ENCODE measurements around the gene GPR85. TPM values are rescaled to one million over a fixed set of nuclear protein-coding genes. Genes with fewer than 3 reads are reported as not detected.

Gene GPR85
- total and polyA plus RNA-seq, 4 donors: 0.13 to 1.7 (median 0.42) TPM

DNA sequence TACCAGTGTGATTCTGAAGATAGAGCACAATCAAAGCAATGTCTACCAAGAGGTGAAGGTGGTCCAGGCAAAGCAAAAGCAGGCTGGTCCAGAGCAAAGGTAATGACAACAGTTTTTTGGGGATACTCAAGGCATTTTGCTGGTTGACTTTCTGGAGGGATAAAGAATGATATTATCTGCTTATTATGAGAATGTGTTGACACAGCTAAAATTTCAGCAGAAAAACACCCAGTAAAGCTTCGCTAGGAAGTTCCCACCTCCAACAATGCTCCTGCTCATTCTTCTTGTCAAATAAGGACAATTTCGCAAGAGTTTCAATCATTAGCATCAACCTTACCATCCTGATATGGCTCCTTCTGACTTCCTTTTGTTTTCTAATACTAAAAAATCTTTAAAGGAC, 24.1 kb downstream of the GPR85 start (continued):
- no peak for TF ChIP-seq ZBTB33 (IDR thresholded peaks at IDR 0.05)
- no peak for TF ChIP-seq TAF1 (conservative IDR thresholded peaks at IDR 0.05)
- TF ChIP-seq, protein P1, sequence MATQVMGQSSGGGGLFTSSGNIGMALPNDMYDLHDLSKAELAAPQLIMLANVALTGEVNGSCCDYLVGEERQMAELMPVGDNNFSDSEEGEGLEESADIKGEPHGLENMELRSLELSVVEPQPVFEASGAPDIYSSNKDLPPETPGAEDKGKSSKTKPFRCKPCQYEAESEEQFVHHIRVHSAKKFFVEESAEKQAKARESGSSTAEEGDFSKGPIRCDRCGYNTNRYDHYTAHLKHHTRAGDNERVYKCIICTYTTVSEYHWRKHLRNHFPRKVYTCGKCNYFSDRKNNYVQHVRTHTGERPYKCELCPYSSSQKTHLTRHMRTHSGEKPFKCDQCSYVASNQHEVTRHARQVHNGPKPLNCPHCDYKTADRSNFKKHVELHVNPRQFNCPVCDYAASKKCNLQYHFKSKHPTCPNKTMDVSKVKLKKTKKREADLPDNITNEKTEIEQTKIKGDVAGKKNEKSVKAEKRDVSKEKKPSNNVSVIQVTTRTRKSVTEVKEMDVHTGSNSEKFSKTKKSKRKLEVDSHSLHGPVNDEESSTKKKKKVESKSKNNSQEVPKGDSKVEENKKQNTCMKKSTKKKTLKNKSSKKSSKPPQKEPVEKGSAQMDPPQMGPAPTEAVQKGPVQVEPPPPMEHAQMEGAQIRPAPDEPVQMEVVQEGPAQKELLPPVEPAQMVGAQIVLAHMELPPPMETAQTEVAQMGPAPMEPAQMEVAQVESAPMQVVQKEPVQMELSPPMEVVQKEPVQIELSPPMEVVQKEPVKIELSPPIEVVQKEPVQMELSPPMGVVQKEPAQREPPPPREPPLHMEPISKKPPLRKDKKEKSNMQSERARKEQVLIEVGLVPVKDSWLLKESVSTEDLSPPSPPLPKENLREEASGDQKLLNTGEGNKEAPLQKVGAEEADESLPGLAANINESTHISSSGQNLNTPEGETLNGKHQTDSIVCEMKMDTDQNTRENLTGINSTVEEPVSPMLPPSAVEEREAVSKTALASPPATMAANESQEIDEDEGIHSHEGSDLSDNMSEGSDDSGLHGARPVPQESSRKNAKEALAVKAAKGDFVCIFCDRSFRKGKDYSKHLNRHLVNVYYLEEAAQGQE (IDR thresholded peaks at IDR 0.05): no peak
- TF ChIP-seq, protein P2, sequence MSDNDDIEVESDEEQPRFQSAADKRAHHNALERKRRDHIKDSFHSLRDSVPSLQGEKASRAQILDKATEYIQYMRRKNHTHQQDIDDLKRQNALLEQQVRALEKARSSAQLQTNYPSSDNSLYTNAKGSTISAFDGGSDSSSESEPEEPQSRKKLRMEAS (IDR thresholded peaks at IDR 0.05): no peak
- TF ChIP-seq NR2F2 (IDR thresholded peaks at IDR 0.05): no peak

GRCh38 chr7:113060100-113060499, 26.5 kb downstream of the GPR85 start:
- no peaks in the 10 kb centered on the region for H3K36me3 ChIP-seq (ENCODE audit: control insufficient read depth in 4 of 4, insufficient read depth in 3 of 4, low read depth in 1 of 4, low read length in 3 of 4)
- peaks cover 0 to 3% (median under 1%) of the 10 kb centered on the region in 4 donors for H3K27me3 ChIP-seq (ENCODE audit: control insufficient read depth in 4 of 4, insufficient read depth in 4 of 4, low read length in 3 of 4)
- no peak overlapping the region for H3K27ac ChIP-seq (ENCODE audit: low read depth in 1 of 2, low read length in 2 of 2)
- TF ChIP-seq RXRA (IDR thresholded peaks at IDR 0.05) (no peak), TAF1 (conservative IDR thresholded peaks at IDR 0.05) (no peak), ZBTB33 (IDR thresholded peaks at IDR 0.05) (no peak), EGR1 (IDR thresholded peaks at IDR 0.05; ENCODE audit: low read depth in 2 of 2) (no peak), SP1 (IDR thresholded peaks at IDR 0.05) (no peak)
- TF ChIP-seq, protein P1 (IDR thresholded peaks at IDR 0.05): no peak
- TF ChIP-seq, protein P3, sequence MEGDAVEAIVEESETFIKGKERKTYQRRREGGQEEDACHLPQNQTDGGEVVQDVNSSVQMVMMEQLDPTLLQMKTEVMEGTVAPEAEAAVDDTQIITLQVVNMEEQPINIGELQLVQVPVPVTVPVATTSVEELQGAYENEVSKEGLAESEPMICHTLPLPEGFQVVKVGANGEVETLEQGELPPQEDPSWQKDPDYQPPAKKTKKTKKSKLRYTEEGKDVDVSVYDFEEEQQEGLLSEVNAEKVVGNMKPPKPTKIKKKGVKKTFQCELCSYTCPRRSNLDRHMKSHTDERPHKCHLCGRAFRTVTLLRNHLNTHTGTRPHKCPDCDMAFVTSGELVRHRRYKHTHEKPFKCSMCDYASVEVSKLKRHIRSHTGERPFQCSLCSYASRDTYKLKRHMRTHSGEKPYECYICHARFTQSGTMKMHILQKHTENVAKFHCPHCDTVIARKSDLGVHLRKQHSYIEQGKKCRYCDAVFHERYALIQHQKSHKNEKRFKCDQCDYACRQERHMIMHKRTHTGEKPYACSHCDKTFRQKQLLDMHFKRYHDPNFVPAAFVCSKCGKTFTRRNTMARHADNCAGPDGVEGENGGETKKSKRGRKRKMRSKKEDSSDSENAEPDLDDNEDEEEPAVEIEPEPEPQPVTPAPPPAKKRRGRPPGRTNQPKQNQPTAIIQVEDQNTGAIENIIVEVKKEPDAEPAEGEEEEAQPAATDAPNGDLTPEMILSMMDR (IDR thresholded peaks at IDR 0.05; ENCODE audit: low read depth, low read length, missing input control): no peak
- no peaks in the 10 kb centered on the region for H3K9me3 ChIP-seq (ENCODE audit: control insufficient read depth in 4 of 4, low read length in 3 of 4)
- H3K4me3 ChIP-seq (ENCODE audit: low read depth in 1 of 3, low read length in 3 of 3): no peak overlapping the region
- no peak overlapping the region for H3K9ac ChIP-seq (ENCODE audit: low read depth in 1 of 2, low read length in 2 of 2)
- no peak for DNase-seq (ENCODE audit: low spot score)
- no peaks in the 10 kb centered on the region for H3K4me1 ChIP-seq (ENCODE audit: control insufficient read depth in 4 of 4, insufficient read depth in 4 of 4, low read length in 3 of 4)
- 73% methylated on average over 2 of the region's 2 CpGs for WGBS
